Right forelimb (tissue), 1 donor: ENCODE data around the gene ZNF628.
"Not testable (repeated sequence)": the region's sequence is repeated elsewhere in the genome, so short reads cannot be mapped to it uniquely, and the experiment has no call there.

Experiments used
- DNase-seq: peaks from one replicate; pipeline ENCODE4 v3.0.0-alpha.2; 2018

ZNF628 gene

DNA sequence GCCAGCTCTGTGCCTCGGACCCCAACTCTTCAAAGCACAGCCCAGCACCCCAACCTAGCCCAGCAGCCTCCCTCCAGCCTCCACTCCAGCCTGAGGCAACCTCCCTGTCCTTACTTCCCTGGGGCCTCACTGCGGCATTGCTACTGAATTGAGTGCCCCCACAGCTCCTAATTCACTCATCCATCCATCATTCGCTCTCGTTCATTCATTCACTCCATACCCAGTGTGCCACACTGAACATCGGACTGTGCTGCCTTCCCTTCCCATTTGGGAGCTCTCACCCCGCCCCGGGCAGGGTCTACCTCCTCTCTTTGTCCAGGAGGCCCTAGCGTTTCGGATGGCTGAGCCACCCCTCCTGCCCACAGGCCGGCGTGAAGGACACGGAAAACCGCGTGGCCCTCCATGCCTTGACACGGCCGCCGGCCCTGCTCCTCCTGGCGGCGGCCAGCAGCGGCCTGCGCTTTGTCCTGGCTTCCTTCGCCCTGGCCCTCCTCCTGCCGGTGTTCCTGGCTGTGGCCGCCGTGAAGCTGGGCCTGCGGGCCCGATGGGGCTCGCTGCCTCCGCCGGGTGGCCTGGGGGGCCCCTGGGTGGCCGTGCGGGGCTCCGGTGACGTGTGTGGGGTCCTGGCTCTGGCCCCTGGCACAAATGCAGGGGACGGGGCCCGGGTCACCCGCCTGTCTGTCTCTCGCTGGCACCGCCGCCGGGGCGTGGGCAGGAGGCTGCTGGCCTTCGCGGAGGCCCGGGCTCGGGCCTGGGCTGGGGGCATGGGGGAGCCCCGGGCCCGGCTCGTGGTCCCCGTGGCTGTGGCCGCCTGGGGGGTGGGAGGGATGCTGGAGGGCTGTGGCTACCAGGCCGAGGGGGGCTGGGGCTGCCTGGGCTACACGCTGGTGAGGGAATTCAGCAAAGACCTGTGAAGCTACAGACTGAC lies 9.9 kb downstream of the ZNF628 start:
- no peak for DNase-seq

- DNase-seq = peak; percentile 92
Measured at GRCh38 chr19:55486971-55487923, 10.8 kb downstream of the ZNF628 start.

DNA sequence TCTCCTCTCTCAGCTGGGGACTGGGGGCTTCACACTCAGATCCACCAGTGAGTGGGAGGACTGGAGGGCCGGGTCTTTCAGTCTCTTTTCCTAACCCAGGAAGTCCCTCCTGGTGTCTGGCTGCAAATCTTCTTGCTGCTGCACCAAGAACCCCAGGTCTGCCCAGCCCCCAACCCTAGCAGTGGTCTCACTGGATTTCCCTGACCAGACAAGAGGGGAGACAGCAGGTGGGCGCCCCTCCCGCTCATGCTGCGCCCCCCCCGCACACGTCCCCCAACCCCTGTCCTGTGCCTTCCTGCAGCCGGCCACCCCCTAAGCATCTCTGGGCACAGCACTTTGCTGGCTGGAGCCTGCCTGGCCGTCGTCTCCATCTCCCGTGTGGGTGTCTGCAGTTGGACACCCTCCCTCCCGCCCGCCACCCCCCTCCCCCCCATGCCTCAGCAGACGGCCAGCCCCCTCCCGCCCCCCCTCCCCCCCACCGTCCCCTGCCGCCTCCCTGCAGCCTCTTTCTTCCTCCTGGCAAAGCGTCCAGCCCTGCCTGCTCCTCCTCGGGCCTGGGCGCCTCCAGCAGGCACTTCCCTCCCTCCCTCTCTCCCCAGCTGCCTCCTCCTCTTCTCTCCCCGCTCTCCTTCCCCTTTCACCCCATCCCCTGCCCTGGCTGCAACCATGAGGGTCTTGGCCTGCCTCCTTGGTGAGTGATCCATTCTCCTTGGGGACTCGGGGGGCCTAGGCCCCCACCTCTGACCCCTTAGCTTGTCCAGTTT lies 11.7 kb downstream of the ZNF628 start, which contains the start of gene SSC5D:
Gene SSC5D (plus strand): TSS at position 513 of the 764 bp plus-strand sequence. CDS start 154 bp downstream, at position 667.
- peak; percentile 81 for DNase-seq

DNA sequence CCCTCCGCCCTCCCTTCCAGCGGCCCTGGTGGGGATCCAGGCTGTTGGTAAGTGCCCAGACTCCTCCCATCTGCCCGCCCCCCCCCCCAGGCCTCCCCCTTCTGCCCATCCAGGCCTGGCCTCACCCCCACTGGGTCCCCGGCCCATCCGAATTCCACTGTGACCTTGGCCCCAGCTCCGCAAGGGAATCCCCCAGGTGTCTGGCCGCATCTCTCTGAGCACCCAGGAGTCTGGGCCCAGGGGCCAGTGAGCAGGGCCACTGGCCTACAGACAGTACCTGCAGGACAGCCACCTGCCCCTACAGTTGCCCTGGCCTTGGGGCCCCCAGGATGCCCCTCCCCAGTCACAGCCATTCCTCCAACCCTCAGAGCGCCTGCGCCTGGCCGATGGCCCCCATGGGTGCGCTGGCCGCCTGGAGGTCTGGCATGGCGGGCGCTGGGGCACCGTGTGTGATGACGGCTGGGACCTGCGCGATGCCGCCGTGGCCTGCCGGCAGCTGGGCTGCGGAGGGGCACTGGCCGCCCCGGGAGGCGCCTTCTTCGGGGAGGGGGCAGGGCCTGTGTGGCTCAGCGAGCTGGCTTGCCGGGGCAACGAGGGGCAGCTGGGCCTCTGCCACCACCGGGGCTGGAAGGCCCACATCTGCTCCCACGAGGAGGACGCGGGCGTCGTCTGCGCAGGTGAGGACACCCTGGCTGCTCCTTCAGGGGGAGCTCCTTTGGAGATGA lies 12.7 kb downstream of the ZNF628 start:
- peak; percentile 76 for DNase-seq

- no peak for DNase-seq
Measured at GRCh38 chr19:55489711-55490477, 13.5 kb downstream of the ZNF628 start.

DNA sequence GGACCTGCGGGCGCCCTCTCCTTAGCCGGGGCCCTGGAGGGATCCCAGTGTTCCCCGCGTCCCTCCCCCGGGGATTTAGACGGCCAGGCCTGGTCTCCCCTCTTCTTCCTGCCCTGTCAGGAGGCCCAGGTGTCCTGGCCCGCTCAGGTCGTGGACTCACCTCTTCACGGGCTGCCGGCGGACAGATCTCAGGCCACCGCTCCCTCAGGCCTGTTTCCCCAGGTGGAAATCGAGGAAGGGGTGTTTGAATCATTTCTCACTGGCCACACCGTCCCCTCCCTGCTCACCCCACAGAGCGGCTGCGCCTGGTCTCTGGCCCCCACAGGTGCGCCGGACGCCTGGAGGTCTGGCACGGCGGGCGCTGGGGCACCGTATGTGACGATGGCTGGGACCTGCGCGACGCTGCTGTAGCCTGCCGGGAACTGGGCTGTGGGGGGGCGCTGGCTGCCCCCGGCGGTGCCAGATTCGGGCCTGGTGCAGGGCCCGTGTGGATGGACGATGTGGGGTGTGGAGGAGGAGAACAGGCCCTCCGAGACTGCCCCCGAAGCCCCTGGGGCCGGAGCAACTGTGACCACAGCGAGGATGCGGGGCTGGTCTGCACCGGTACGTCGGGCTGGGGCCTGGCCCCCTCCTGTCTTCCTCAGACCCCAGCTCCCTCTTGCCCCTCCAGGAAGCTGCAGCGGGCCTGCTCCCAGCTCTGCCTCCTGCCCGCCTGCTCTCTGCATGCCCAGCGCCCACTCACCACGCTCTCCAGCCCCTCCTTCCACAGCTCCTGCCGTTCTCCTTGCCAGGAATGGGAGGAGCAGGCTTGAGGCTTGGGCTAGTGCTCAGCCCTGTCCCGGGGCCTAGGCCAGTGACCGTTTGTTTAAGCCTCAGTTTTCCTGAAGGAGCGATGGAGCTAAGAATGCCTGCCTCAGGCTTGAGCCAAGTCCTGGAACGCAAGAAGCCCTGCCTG lies 14.3 kb downstream of the ZNF628 start:
- no peak for DNase-seq

DNA sequence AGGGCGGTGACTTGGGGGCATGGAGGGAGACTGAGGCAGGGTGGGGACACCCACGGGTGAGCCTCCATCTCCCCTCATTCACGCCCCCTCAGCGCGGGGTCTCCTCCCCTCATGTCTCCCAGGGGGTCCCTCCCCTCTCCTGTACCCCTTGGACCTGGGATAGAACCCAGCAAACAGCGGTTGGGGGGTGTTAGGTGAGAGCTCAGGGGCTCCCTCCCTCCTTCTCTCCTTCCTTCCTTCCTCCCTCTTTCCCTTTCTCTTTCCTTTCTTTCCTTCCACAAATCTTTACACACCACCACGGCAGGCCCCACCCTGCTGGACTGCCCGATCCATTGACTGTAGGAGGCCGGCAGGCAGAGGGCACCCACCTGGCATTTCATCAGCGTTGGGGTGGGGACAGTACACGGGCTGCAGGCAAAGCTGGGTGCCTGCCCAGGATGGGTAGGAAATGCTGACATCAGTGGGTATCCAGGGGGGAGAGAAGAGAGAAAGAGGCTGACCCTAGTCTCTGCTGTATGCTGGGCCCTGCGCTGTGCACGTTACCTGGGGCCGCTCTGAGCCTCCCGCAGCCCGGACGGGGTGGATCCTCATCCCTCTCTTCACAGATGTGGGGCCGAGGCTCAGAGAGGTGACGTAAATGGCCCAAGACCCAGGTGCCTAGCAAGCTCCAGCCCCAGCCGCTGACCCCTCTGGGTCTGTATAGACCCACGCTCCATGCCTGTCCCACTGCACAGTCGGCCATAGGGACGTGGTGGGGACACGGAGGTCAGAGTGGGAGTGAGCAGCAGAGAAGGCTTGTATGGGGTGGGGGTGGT lies 15.3 kb downstream of the ZNF628 start:
- DNase-seq = no peak

DNA sequence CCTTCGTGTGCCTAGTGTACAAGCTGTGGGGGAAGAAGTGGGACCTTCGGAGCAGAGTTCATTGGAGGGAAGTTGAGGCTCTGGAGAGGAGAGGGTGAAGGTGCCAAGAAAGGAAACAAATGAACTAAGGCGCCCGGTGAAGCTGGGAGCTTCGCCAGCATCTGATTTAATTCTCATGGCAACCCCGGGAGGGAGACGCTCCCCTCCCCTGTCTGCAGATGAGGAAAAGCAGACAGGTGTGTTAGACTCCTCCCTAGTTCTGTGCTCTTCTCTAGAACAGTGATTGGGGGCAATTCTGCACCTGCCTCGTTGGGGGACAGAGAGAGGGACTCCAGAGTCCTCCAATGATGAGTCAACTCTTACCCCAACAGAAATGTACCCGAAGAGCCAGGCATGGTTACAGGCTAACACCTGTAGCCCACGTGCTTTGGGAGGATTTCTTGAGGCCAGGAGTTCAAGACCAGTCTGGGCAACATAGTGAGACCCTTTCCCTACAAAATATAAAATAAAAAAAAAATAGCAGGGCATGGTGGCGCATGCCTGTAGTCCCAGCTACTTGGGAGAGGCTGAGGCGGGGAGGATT lies 16.0 kb downstream of the ZNF628 start:
- DNase-seq = no peak

DNA sequence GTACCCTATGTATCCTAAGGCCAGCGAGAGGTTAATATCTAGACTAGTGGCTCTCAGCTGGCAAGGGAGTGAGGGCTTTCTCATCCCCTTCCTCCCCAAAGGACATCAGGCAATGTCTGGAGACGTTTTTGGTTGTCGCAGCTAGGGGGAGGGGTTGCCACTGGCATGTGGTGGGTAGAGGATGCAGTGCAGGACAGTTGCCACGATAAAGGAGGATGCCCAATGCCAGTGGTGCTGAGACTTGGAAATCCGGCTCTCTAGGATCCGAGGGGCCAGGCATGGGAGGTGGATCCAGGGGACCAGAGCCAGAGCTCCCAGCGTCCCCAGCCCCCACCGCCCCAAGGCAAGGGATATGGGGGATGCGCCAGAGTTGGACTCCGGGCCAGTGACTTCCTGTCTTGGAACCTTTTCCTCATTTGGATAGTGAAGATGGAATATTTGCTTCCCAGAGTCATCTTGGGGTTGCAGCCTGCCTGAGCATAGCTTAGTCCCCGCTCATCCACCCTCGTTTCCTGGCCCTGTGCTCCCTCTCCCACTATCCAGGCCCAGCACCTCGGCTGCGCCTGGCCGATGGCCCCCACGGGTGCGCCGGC lies 16.7 kb downstream of the ZNF628 start:
- DNase-seq = peak; percentile 77

GRCh38 chr19:55493645-55494171 lies 17.3 kb downstream of the ZNF628 start:
- no peak for DNase-seq

DNA sequence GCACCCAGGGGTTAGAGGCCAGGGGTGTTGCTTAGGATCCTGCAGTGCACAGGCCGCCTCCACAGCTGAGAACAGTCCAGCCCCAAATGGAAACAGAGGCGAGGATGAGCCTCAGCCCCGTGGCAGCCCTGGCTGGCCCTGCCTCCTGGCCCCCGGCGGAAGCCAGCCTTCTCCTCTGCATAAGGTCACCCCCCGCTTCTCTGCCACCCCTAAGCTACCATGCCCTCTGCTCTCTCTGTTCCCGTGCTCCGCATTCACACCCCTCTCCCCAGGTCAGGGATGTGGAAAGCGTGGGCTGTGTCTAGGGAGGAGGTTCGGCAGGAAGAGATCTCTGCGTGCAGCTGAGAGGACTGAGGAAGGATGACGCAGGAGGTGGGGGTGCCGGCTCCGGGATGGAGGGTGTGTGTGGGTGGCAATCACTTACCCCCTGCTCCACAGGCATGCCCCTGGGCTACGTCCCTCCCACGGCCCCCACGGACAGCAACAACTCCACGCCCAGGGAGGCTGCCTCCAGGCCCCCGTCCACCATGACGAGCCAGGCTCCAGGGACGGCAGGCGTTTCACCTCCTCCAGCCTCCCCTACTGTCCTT lies 17.9 kb downstream of the ZNF628 start:
- DNase-seq = no peak

GRCh38 chr19:55495646-55496349 lies 19.4 kb downstream of the ZNF628 start:
- no peak for DNase-seq

DNA sequence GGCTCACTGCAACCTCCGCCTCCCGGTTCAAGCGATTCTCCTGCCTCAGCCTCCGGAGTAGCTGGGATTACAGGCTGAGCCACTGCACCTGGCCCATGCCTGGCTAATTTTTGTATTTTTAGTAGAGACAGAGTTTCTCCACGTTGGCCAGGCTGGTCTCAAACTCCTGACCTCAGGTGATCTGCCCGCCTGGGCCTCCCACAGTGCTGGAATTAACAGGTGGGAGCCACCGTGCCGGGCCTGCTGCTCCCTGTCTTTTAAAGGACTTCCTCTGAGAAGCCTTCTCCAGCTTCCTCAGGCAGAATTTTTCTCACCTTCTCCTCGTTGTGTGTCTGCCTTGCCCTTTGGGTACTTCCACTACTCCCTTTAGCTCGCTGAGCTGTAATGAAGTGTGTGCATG lies 20.4 kb downstream of the ZNF628 start:
- not testable (repeated sequence) for DNase-seq

DNA sequence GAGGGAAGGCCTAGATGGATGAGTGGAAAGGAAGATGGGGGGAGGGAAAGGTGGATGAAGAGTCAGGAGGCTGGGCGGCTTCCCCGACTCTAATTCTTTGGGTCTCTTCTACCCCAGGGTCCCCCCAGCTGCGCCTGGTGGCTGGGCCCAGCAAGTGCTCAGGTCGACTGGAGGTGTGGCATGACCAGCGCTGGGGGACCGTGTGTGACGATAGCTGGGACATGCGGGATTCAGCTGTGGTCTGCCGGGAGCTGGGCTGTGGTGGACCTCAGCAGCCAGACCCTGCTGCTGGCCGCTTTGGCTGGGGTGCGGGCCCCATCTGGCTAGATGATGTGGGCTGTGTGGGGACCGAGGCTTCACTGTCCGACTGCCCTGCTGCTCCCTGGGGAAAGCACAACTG lies 21.3 kb downstream of the ZNF628 start:
- DNase-seq = no peak

GRCh38 chr19:55498246-55498840 lies 21.9 kb downstream of the ZNF628 start:
- no peak for DNase-seq

DNA sequence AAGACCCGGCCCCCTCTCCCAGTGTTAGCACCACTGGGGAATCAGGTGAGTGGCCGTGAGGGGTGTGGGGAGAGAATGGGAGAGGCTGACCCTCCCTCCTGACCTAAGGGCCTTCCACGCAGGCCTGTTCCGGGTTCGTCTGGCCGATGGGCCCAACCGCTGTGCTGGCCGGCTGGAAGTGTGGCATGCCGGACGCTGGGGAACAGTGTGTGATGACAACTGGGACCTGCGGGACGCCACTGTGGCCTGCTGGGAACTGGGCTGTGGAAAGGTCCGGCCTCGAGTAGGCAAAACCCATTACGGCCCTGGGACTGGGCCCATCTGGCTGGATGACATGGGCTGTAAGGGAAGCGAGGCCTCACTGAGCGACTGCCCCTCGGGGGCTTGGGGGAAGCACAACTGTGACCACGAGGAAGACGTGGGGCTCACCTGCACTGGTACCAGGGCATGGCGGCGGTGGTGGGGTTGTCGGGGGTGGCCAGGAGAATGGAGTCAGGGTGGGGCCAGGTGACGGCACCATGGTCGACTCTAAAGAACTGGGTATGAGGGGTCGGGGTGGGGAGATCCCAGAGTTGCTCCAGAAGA lies 24.0 kb downstream of the ZNF628 start:
- no peak for DNase-seq
